PFSK-1 (cell line): ENCODE results near the gene HRK.

Source experiments
- FOXP2 ChIP-seq: optimal IDR thresholded peaks from 2 replicates; pipeline ENCODE3; 2011; ENCODE audit warnings: borderline replicate concordance, control low read depth, inconsistent platforms; ENCODE audit not compliant: insufficient read depth; ENCODE audit errors: extremely low read length, extremely low read depth
- POLR2AphosphoS5 ChIP-seq: IDR thresholded peaks from 2 replicates; pipeline ENCODE4 v1.6.1; 2012; ENCODE audit warnings: low read depth, mild to moderate bottlenecking, control low read depth, low read length, moderate library complexity
- REST ChIP-seq, 2 experiments: IDR thresholded peaks; 2 replicates each; pipeline versions ENCODE4 v1.6.1 to v1.8.0; 2011 to 2012; ENCODE audit warnings: low read depth in 2 of 2, low read length in 2 of 2, control low read depth in 1 of 2, inconsistent platforms in 1 of 2, mild to moderate bottlenecking in 1 of 2, moderate library complexity in 1 of 2; ENCODE audit not compliant: insufficient read depth in 1 of 2
- SIN3A ChIP-seq: IDR thresholded peaks from 2 replicates; pipeline ENCODE4 v1.6.1; 2012; ENCODE audit warnings: mild to moderate bottlenecking, low read length, moderate library complexity, borderline replicate concordance; ENCODE audit not compliant: insufficient read depth
- TAF1 ChIP-seq: IDR thresholded peaks from 2 replicates; pipeline ENCODE4 v1.6.1; 2012; ENCODE audit warnings: low read length, control low read depth, borderline replicate concordance; ENCODE audit not compliant: insufficient read depth

- TF ChIP-seq POLR2AphosphoS5 (no peak), REST (IDR thresholded peaks at IDR 0.05; ENCODE audit: insufficient read depth in 1 of 2, low read depth in 2 of 2, low read length in 2 of 2) (no peak), FOXP2 (no peak), TAF1 (no peak), SIN3A (no peak)
Observed at GRCh38 chr12:116812238-116812637, 69.0 kb downstream of the HRK start.
